HCT116 (cell line): Measurements from ENCODE around the gene ATAD3A. TPM values are rescaled to one million over a fixed set of nuclear protein-coding genes. Genes with fewer than 3 reads are reported as not detected.

Experiments
- ATAC-seq: fragments of 200-7000 bp; cut with Tn5 transposase; 2 replicates; pipeline ENCODE4 v1.9.1; 2020; ENCODE audit warnings: mild to moderate bottlenecking, moderate library complexity
- BruUV-seq: library from RNA; stranded (reverse); fragments of 400-500 nt; replicated peaks from 2 replicates; lab custom pipeline; 2021; lab: Mats Ljungman, UMichigan
- CTCF ChIA-PET: fragments of 300-600 bp; sonication (Branson Sonifier 250); formaldehyde crosslinking; loops from one replicate; lab custom pipeline; 2021; ENCODE audit warnings: antibody characterized with exemption; lab: Charles Lee
- POLR2A ChIA-PET: fragments of 300-600, 350-600 bp; sonication (Branson Sonifier 250); formaldehyde crosslinking; loops from one replicate; lab custom pipeline; 2021; ENCODE audit warnings: antibody characterized with exemption; lab: Charles Lee
- RAD21 ChIA-PET, 2 experiments: fragments of 300-600 bp; sonication (Branson Sonifier 250); formaldehyde crosslinking; loops; one replicate each; lab custom pipeline; 2023; ENCODE audit warnings: low total read pairs in 2 of 2; ENCODE audit not compliant: uncharacterized antibody in 2 of 2, unreplicated experiment in 2 of 2, low non-redundant PET in 1 of 2; lab: Charles Lee
- DNase-seq: peaks from one replicate; pipeline ENCODE4 v3.0.0-alpha.2; 2010; ENCODE audit warnings: low read depth, low spot score
- H2AFZ ChIP-seq: fragments of 200-600 bp; shearing (Covaris generic), sonication (generic); 2 replicates; pipeline ENCODE4 v1.6.1; 2017; ENCODE audit warnings: low read depth, mixed run types, mixed read lengths, antibody characterized with exemption, low read length; ENCODE audit not compliant: poor library complexity, severe bottlenecking
- H3K27ac ChIP-seq: 2 replicates; pipeline ENCODE4 v1.5.1; 2012; ENCODE audit warnings: low read depth, low read length
- H3K27me3 ChIP-seq: fragments of 200-600 bp; sonication (generic); 2 replicates; pipeline ENCODE4 v1.6.1; 2016; ENCODE audit warnings: mixed run types, low read length, mixed read lengths; ENCODE audit not compliant: insufficient read depth
- H3K36me3 ChIP-seq, 2 experiments: fragments of 200-500 bp in 1 of 2; fragments of 200-600 bp in 1 of 2; sonication (Bioruptor generic) in 1 of 2; sonication (generic) in 1 of 2; 2 replicates each; pipeline versions ENCODE4 v1.5.1 to v1.6.1; 2014 to 2016; ENCODE audit warnings: low read length in 2 of 2, inconsistent platforms in 1 of 2, mixed read lengths in 1 of 2, mixed run types in 1 of 2; ENCODE audit not compliant: insufficient read depth in 2 of 2, control insufficient read depth in 1 of 2
- H3K4me1 ChIP-seq, 2 experiments: fragments of 200-600 bp in 1 of 2; sonication (generic) in 1 of 2; 2 replicates each; pipeline versions ENCODE4 v1.5.1 to v1.6.1; 2012 to 2017; ENCODE audit warnings: low read length in 2 of 2, inconsistent platforms in 1 of 2, mild to moderate bottlenecking in 1 of 2, mixed read lengths in 1 of 2, mixed run types in 1 of 2, moderate library complexity in 1 of 2; ENCODE audit not compliant: insufficient read depth in 2 of 2, control insufficient read depth in 1 of 2
- H3K4me2 ChIP-seq: fragments of 200-600 bp; sonication (generic); 2 replicates; pipeline ENCODE4 v1.6.1; 2017; ENCODE audit warnings: mixed run types, low read length, mixed read lengths
- H3K4me3 ChIP-seq, 2 experiments: fragments of 200-600 bp in 1 of 2; sonication (generic) in 1 of 2; replicated peaks in 1 of 2; 2 replicates each; pipeline ENCODE4 v1.5.1; 2011 to 2016; ENCODE audit warnings: low read length in 2 of 2, control low read depth in 1 of 2, low read depth in 1 of 2, mild to moderate bottlenecking in 1 of 2, mixed read lengths in 1 of 2, mixed run types in 1 of 2
- H3K79me2 ChIP-seq: fragments of 200-600 bp; sonication (generic); 2 replicates; pipeline ENCODE4 v1.6.1; 2017; ENCODE audit warnings: mild to moderate bottlenecking, mixed run types, low read length, moderate library complexity, mixed read lengths; ENCODE audit not compliant: insufficient read depth
- H3K9ac ChIP-seq: fragments of 200-600 bp; sonication (generic); 2 replicates; pipeline ENCODE4 v1.6.1; 2016; ENCODE audit warnings: low read length, mixed read lengths
- H3K9me2 ChIP-seq: fragments of 200-600 bp; sonication (generic), shearing (Covaris generic); 2 replicates; pipeline ENCODE4 v1.6.1; 2017; ENCODE audit warnings: mixed run types, mild to moderate bottlenecking, moderate library complexity; ENCODE audit not compliant: insufficient read depth
- H3K9me3 ChIP-seq, 2 experiments: fragments of 200-500 bp in 1 of 2; fragments of 200-600 bp in 1 of 2; sonication (Bioruptor generic) in 1 of 2; sonication (generic) in 1 of 2; 2 replicates each; pipeline ENCODE4 v1.6.1; 2014 to 2017; ENCODE audit warnings: low read length in 2 of 2, mixed read lengths in 2 of 2, inconsistent platforms in 1 of 2, low read depth in 1 of 2, mild to moderate bottlenecking in 1 of 2, mixed run types in 1 of 2, moderate library complexity in 1 of 2; ENCODE audit not compliant: control insufficient read depth in 1 of 2, insufficient read depth in 1 of 2
- H4K20me1 ChIP-seq: fragments of 200-600 bp; sonication (generic), shearing (Covaris generic); 2 replicates; pipeline ENCODE4 v1.6.1; 2017; ENCODE audit warnings: mixed run types, mild to moderate bottlenecking, moderate library complexity; ENCODE audit not compliant: insufficient read depth
- ATF3 ChIP-seq: IDR thresholded peaks from 2 replicates; pipeline ENCODE4 v1.6.1; 2012
- CBX3 ChIP-seq: IDR thresholded peaks from 2 replicates; pipeline ENCODE4 v1.6.1; 2012; ENCODE audit warnings: low read depth
- CEBPB ChIP-seq: IDR thresholded peaks from 2 replicates; pipeline ENCODE4 v1.6.1; 2012; ENCODE audit warnings: low read depth
- EGR1 ChIP-seq: IDR thresholded peaks from 2 replicates; pipeline ENCODE4 v1.6.1; 2012; ENCODE audit warnings: low read depth
- ELF1 ChIP-seq: IDR thresholded peaks from 2 replicates; pipeline ENCODE4 v1.6.1; 2012; ENCODE audit warnings: low read depth, borderline replicate concordance
- EZH2 ChIP-seq: fragments of 200-600 bp; sonication (generic); IDR thresholded peaks from 2 replicates; pipeline ENCODE4 v1.6.1; 2017; ENCODE audit warnings: antibody characterized with exemption, mixed run types
- FOSL1 ChIP-seq: IDR thresholded peaks from 2 replicates; pipeline ENCODE4 v1.6.1; 2012; ENCODE audit warnings: low read depth
- JUND ChIP-seq: IDR thresholded peaks from 2 replicates; pipeline ENCODE4 v1.6.1; 2012
- MAX ChIP-seq: IDR thresholded peaks from 2 replicates; pipeline ENCODE4 v1.6.1; 2012
- POLR2A ChIP-seq: IDR thresholded peaks from 2 replicates; pipeline ENCODE4 v1.7.0; 2011; ENCODE audit warnings: borderline replicate concordance; ENCODE audit not compliant: insufficient read depth, insufficient read length; ENCODE audit errors: extremely low read depth
- RAD21 ChIP-seq: IDR thresholded peaks from 2 replicates; pipeline ENCODE4 v1.6.1; 2012; ENCODE audit warnings: low read depth, mild to moderate bottlenecking
- REST ChIP-seq: IDR thresholded peaks from 2 replicates; pipeline ENCODE4 v1.6.1; 2012; ENCODE audit warnings: low read depth
- SIN3A ChIP-seq: IDR thresholded peaks from 2 replicates; pipeline ENCODE4 v1.6.1; 2012; ENCODE audit warnings: low read depth
- SP1 ChIP-seq: IDR thresholded peaks from 2 replicates; pipeline ENCODE4 v1.6.1; 2012; ENCODE audit warnings: low read depth
- SRF ChIP-seq: IDR thresholded peaks from 2 replicates; pipeline ENCODE4 v1.6.1; 2012; ENCODE audit warnings: low read depth
- TCF7L2 ChIP-seq: IDR thresholded peaks from 2 replicates; pipeline ENCODE4 v1.7.0; 2011; ENCODE audit warnings: borderline replicate concordance, inconsistent platforms; ENCODE audit not compliant: insufficient read depth, insufficient read length; ENCODE audit errors: extremely low read depth
- YY1 ChIP-seq: IDR thresholded peaks from 2 replicates; pipeline ENCODE4 v1.6.1; 2011; ENCODE audit warnings: low read length, low read depth, moderate library complexity, mild to moderate bottlenecking; ENCODE audit not compliant: insufficient replicate concordance; ENCODE audit errors: extremely low read depth
- ZBTB33 ChIP-seq: IDR thresholded peaks from 2 replicates; pipeline ENCODE4 v1.6.1; 2011; ENCODE audit warnings: mild to moderate bottlenecking, low read length, moderate library complexity; ENCODE audit not compliant: insufficient replicate concordance; ENCODE audit errors: extremely low read depth
- ZFX ChIP-seq: fragments of 450-650 bp; IDR thresholded peaks from 2 replicates; pipeline ENCODE4 v1.6.1; 2017
- ZNF274 ChIP-seq: fragments of 200-500 bp; sonication (Bioruptor generic); IDR thresholded peaks from 2 replicates; pipeline ENCODE4 v1.6.1; 2014; ENCODE audit warnings: mild to moderate bottlenecking, low read depth, low read length, inconsistent platforms
- intact Hi-C: fragments of 100-400 bp; cut with micrococcal nuclease; formaldehyde crosslinking; loops from 2 replicates; pipeline ENCODE4 v1.10.0; 2022
- total RNA-seq: library from RNA; stranded (reverse); gene quantifications from one replicate; pipeline ENCODE4 v1.2.1, GENCODE V29; 2021; ENCODE audit not compliant: unreplicated experiment

The ATAD3A gene
- total RNA-seq, 1 experiment from 2014 or later: 92.3 TPM

- Histone ChIP-seq H3K4me3 (no peak overlapping the region), H3K27me3 (no peaks in the 10 kb centered on the region), H3K79me2 (no peaks in the 10 kb centered on the region), H2AFZ (no peak overlapping the region), H3K4me1 (no peaks in the 10 kb centered on the region), H3K9ac (no peak overlapping the region), H4K20me1 (no peaks in the 10 kb centered on the region), H3K9me3 (no peaks in the 10 kb centered on the region), H3K4me2 (no peak overlapping the region), H3K27ac (no peak overlapping the region), H3K9me2 (no peaks in the 10 kb centered on the region), H3K36me3 (no peaks in the 10 kb centered on the region)
- ChIA-PET RAD21 (no interaction called here), CTCF (no interaction called here), POLR2A (no interaction called here)
- ATAC-seq (no peak), DNase-seq (no peak)
- no peak for TF ChIP-seq MAX
- no peak for TF ChIP-seq ELF1
- no peak for TF ChIP-seq ZFX
- no peak for TF ChIP-seq EZH2
- TF ChIP-seq TCF7L2: no peak
- no peak for TF ChIP-seq ZNF274
- TF ChIP-seq CEBPB: no peak
- no peak for TF ChIP-seq ZBTB33
- no peak for TF ChIP-seq ATF3
- TF ChIP-seq JUND: no peak
- no peak for TF ChIP-seq SIN3A
- no peak for TF ChIP-seq CBX3
- no peak for TF ChIP-seq YY1
- TF ChIP-seq SP1: no peak
- no peak for TF ChIP-seq REST
- no peak for TF ChIP-seq EGR1
- no peak for TF ChIP-seq POLR2A
- TF ChIP-seq RAD21: no peak
- TF ChIP-seq SRF: no peak
- TF ChIP-seq FOSL1: no peak
- no TSS peak for BruUV-seq
- intact Hi-C loops: no loop called here
Observed at GRCh38 chr1:1537626-1538250, 25.8 kb downstream of the ATAD3A start.
